OCI-LY1 (cell line): ENCODE measurements around the gene CRHBP.

Experiments
- EZH2 ChIP-seq: fragments of 200-600 bp; sonication (generic), shearing (Covaris generic); IDR thresholded peaks from 2 replicates; pipeline ENCODE4 v1.8.0; 2017; ENCODE audit warnings: borderline replicate concordance, mixed run types, mild to moderate bottlenecking, antibody characterized with exemption, low read length, moderate library complexity, mixed read lengths
- TF ChIP-seq, protein P1 (sequence below): fragments of 200-600 bp; sonication (generic), shearing (Covaris generic); IDR thresholded peaks from 2 replicates; pipeline ENCODE4 v1.5.1; 2017; ENCODE audit warnings: mild to moderate bottlenecking, antibody characterized with exemption, low read length, moderate library complexity, mixed read lengths

DNA sequence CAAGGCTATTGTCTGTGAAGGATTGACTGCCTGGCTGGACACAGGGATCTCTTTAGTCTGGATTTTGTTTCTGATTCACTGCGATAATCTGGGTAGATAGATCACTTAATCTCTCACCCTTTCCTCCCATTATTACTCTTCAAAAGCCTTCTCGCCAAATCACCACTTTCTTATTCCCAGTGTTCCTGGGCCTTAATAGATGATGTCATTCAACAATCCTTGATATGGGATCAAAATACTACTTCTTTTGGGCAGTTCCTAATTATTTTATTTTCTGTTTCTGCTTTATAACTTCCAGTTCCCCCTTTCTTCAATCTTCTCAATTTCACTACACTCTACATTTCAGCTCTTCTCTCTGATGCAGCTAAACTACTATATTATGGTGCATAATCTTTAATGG, 6.8 kb upstream of the CRHBP start:
- TF ChIP-seq, protein P1, sequence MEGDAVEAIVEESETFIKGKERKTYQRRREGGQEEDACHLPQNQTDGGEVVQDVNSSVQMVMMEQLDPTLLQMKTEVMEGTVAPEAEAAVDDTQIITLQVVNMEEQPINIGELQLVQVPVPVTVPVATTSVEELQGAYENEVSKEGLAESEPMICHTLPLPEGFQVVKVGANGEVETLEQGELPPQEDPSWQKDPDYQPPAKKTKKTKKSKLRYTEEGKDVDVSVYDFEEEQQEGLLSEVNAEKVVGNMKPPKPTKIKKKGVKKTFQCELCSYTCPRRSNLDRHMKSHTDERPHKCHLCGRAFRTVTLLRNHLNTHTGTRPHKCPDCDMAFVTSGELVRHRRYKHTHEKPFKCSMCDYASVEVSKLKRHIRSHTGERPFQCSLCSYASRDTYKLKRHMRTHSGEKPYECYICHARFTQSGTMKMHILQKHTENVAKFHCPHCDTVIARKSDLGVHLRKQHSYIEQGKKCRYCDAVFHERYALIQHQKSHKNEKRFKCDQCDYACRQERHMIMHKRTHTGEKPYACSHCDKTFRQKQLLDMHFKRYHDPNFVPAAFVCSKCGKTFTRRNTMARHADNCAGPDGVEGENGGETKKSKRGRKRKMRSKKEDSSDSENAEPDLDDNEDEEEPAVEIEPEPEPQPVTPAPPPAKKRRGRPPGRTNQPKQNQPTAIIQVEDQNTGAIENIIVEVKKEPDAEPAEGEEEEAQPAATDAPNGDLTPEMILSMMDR, result no peak
- no peak for TF ChIP-seq EZH2
